K562 (cell line): ENCODE data around the gene TMPRSS7. TPM values are rescaled to one million over a fixed set of nuclear protein-coding genes. Genes with fewer than 3 reads are reported as not detected.

Experiments
- CHD7 ChIP-seq: fragments of 200-600 bp; sonication (generic); IDR thresholded peaks from one replicate; pipeline ENCODE4 v1.6.1; 2012; ENCODE audit warnings: mild to moderate bottlenecking, low read depth, low read length, inconsistent platforms
- ETV1 ChIP-seq: fragments of 450-650 bp; conservative IDR thresholded peaks from 2 replicates; pipeline ENCODE4 v1.6.1; 2016; ENCODE audit warnings: missing genetic modification characterization, control low read depth, low read depth, missing compliant biosample characterization
- KDM5B ChIP-seq: fragments of 200-600 bp; sonication (generic); IDR thresholded peaks from 2 replicates; pipeline ENCODE4 v1.6.1; 2012; ENCODE audit warnings: low read depth, mild to moderate bottlenecking, moderate library complexity, low read length, control low read depth, inconsistent platforms; ENCODE audit not compliant: insufficient replicate concordance
- MCM5 ChIP-seq: fragments of 450-650 bp; IDR thresholded peaks from 2 replicates; pipeline ENCODE4 v1.6.1; 2016; ENCODE audit warnings: low read depth
- NFRKB ChIP-seq: fragments of 450-650 bp; IDR thresholded peaks from 2 replicates; pipeline ENCODE4 v1.6.1; 2016; ENCODE audit warnings: low read depth
- RBM15 ChIP-seq: fragments of 200-400 bp; formaldehyde crosslinking; IDR thresholded peaks from 2 replicates; pipeline ENCODE4 v1.6.1; 2018; ENCODE audit warnings: mild to moderate bottlenecking, low read length, moderate library complexity; ENCODE audit not compliant: insufficient read depth
- SETDB1 ChIP-seq: IDR thresholded peaks from one replicate; pipeline ENCODE4 v1.6.1; 2012; ENCODE audit warnings: low read length, control low read depth, inconsistent platforms
- THRAP3 ChIP-seq: fragments of 450-650 bp; IDR thresholded peaks from 2 replicates; pipeline ENCODE4 v1.6.1; 2016; ENCODE audit warnings: mild to moderate bottlenecking, inconsistent platforms, borderline replicate concordance
- XRCC5 ChIP-seq: fragments of 200-400 bp; formaldehyde crosslinking; IDR thresholded peaks from 2 replicates; pipeline ENCODE4 v1.6.1; 2017; ENCODE audit warnings: low read depth, mild to moderate bottlenecking, low read length
- ZNF140 ChIP-seq: fragments of 250-450 bp; sonication (Bioruptor Pico); IDR thresholded peaks from 2 replicates; pipeline ENCODE4 v1.8.0; 2021; ENCODE audit warnings: moderate library complexity, mild to moderate bottlenecking, inconsistent platforms
- polyA plus RNA-seq, 8 experiments: library from polyadenylated mRNA; depleted of rRNA in 4 of 8; stranded (reverse) in 5 of 8; unstranded in 3 of 8; fragments of >200 nt; fragmentation: Nextera tagmentation in 2 of 8; fragmentation: Illumina TruSeq in 1 of 8; extraction: Ambion mirVana in 2 of 8; extraction: Trizol in 1 of 8; gene quantifications; 2 replicates each; pipeline versions ENCODE4 v1.2.1 to v1.2.3, GENCODE V29; 2011 to 2014; ENCODE audit warnings: inconsistent platforms in 1 of 8, missing spikeins in 1 of 8
- total RNA-seq, 7 experiments: library from RNA; depleted of rRNA in 6 of 7; stranded (reverse); fragments of >200 nt in 6 of 7; fragmentation: Illumina TruSeq in 2 of 7; extraction: Trizol in 2 of 7; gene quantifications; 2 replicates each; pipeline versions ENCODE4 v1.2.1 to v1.2.3, GENCODE V29; 2011 to 2021; ENCODE audit warnings: low replicate concordance in 1 of 7
- TF ChIP-seq, protein P1 (sequence below): fragments of 250-450 bp; sonication (Bioruptor Pico); IDR thresholded peaks from 2 replicates; pipeline ENCODE4 v1.4.0; 2020; ENCODE audit warnings: mild to moderate bottlenecking, moderate library complexity, borderline replicate concordance

TMPRSS7 gene
- total and polyA plus RNA-seq, 9 of the 15 experiments (the other 6 are each of a cell fraction or from before 2014, with no cell fraction given): not detected

DNA sequence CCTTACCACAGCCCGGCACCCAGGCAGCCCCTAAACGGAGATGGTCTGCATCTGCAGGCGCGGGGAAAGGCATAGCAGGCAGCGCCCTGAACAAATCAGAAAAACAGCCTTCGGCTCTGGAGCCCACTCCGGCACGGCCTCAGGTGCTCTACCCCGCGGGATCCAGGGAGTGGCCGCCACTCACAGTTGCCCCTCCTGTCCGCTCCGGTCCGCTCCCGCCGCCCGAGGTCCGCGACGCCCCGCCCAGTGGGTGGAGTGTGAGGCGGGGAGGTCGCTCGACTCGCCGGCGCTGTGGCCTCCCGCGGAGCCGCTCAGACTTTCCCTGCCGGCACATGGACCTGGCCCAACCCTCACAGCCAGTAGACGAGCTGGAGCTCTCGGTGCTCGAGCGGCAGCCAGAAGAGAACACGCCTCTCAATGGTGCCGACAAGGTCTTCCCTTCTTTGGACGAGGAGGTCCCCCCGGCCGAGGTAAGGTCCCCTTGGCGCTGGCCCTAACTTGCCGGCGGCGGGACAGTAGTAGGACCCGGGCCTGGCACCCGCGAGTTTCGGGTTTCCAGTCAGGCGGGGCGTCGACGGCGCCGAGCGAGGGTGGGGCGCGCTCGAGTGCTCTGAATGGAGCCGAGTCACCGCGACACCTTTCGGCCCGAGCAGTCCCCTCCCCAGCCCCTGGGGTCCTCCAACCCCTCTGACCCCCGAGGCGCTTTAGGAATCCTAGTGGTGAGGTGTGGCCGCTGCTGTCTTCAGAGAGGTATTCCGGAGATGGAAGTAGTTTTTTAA, 51.7 kb downstream of the TMPRSS7 start, which contains the start of gene C3orf52 (continued):
- TF ChIP-seq CHD7 (no peak), KDM5B (no peak), ETV1 (tag) (no peak), XRCC5 (no peak), NFRKB (no peak), SETDB1 (no peak), THRAP3 (no peak), ZNF140 (CRISPR knock-in tag) (no peak), RBM15 (no peak), MCM5 (no peak)
- TF ChIP-seq, protein P1, sequence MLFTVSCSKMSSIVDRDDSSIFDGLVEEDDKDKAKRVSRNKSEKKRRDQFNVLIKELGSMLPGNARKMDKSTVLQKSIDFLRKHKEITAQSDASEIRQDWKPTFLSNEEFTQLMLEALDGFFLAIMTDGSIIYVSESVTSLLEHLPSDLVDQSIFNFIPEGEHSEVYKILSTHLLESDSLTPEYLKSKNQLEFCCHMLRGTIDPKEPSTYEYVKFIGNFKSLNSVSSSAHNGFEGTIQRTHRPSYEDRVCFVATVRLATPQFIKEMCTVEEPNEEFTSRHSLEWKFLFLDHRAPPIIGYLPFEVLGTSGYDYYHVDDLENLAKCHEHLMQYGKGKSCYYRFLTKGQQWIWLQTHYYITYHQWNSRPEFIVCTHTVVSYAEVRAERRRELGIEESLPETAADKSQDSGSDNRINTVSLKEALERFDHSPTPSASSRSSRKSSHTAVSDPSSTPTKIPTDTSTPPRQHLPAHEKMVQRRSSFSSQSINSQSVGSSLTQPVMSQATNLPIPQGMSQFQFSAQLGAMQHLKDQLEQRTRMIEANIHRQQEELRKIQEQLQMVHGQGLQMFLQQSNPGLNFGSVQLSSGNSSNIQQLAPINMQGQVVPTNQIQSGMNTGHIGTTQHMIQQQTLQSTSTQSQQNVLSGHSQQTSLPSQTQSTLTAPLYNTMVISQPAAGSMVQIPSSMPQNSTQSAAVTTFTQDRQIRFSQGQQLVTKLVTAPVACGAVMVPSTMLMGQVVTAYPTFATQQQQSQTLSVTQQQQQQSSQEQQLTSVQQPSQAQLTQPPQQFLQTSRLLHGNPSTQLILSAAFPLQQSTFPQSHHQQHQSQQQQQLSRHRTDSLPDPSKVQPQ (CRISPR knock-in tag): no peak
